Measurements from ENCODE around the gene TAOK2. TPM values are rescaled to one million over a fixed set of nuclear protein-coding genes. Genes with fewer than 3 reads are reported as not detected.
"Not testable (repeated sequence)": the region's sequence is repeated elsewhere in the genome, so short reads cannot be mapped to it uniquely, and the experiment has no call there.

TAOK2 gene
- total RNA-seq, 1 experiment from 2014 or later: 56.7 TPM

DNA sequence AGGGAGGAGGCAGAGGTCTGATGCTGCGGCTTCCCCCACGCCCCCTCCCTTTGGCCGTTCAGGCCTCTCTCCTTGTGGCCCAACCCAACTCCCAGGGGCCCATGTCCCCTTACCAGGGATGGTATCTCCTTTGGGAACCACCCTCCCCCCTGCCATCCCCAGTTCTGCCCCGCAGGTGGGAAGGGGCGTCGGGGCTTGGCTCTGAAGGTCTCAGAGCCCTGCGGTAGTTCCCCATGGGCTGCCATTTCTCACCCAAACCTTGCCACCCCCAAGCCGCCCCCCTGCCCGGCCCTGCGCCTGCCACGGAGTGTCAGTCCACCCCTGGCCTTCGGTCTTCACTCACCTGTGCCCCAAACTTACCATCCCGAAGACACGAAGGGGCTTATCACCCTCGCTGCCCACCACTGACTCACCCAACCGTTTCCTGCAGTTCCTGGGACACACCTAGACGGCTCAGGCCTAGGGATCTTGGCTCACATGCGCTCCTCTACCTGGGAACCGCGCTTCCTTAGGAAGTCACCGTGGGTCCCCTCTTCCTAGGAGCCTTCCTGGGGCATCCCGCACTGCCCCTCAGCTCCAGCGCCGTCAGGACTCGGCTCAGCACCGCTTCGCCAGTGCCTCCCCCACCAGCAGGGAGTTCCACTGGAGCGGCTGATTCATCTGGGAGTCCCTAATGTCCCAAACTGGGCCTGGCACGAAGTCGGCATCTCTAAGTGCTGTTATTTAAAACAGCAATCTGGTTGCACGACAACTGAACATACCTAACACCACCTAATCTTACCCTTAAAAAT, 38.2 kb downstream of the TAOK2 start:
- no peak overlapping the region for H2AFZ ChIP-seq (ENCODE audit: low read depth, low read length, poor library complexity, severe bottlenecking)
- no peak overlapping the region for H3K4me2 ChIP-seq (ENCODE audit: low read length)
- ChIA-PET POLR2A (no interaction called here), RAD21 (ENCODE audit: low non-redundant PET in 1 of 2, low total read pairs in 2 of 2, uncharacterized antibody in 2 of 2, unreplicated experiment in 2 of 2) (interaction anchor here in 1 of 2 experiments (0.7 kb wide), 1 partner anchor 14 kb away, joined by 3 read pairs; no protein-coding TSS in a partner anchor), CTCF (no interaction called here)
- no peaks in the 10 kb centered on the region for H3K9me3 ChIP-seq (ENCODE audit: control insufficient read depth in 1 of 2, insufficient read depth in 1 of 2, low read depth in 1 of 2, low read length in 2 of 2)
- H3K27ac ChIP-seq (ENCODE audit: low read depth, low read length): no peak overlapping the region
- H3K4me3 ChIP-seq (replicated peaks in 1 of 2; ENCODE audit: low read depth in 1 of 2, low read length in 2 of 2): no peak overlapping the region
- H3K27me3 ChIP-seq (ENCODE audit: insufficient read depth, low read length): no peaks in the 10 kb centered on the region
- no peaks in the 10 kb centered on the region for H4K20me1 ChIP-seq (ENCODE audit: insufficient read depth)
- no peaks in the 10 kb centered on the region for H3K79me2 ChIP-seq (ENCODE audit: insufficient read depth, low read length)
- DNase-seq (ENCODE audit: low read depth, low spot score) (no peak), ATAC-seq (no peak)
- TF ChIP-seq TCF7L2 (IDR thresholded peaks at IDR 0.05; ENCODE audit: borderline replicate concordance, extremely low read depth, insufficient read depth, insufficient read length): no peak
- no peak for TF ChIP-seq JUND (IDR thresholded peaks at IDR 0.05)
- no peak for TF ChIP-seq SP1 (IDR thresholded peaks at IDR 0.05; ENCODE audit: low read depth)
- TF ChIP-seq RAD21 (IDR thresholded peaks at IDR 0.05; ENCODE audit: low read depth): no peak
- no peak for TF ChIP-seq EZH2 (IDR thresholded peaks at IDR 0.05)
- TF ChIP-seq EGR1 (IDR thresholded peaks at IDR 0.05; ENCODE audit: low read depth): no peak
- TF ChIP-seq ZFX (IDR thresholded peaks at IDR 0.05): no peak
- no peak for TF ChIP-seq EZH2phosphoT487 (IDR thresholded peaks at IDR 0.05; ENCODE audit: borderline replicate concordance)
- TF ChIP-seq POLR2AphosphoS5 (IDR thresholded peaks at IDR 0.05; ENCODE audit: low read depth, low read length): no peak
- no peak for TF ChIP-seq CTCF (IDR thresholded peaks at IDR 0.05 in 2 of 3, conservative IDR thresholded peaks at IDR 0.05 in 1 of 3; ENCODE audit: borderline replicate concordance in 1 of 3, insufficient read depth in 1 of 3, low read depth in 2 of 3, low read length in 2 of 3)
- TF ChIP-seq ZBTB33 (IDR thresholded peaks at IDR 0.05; ENCODE audit: extremely low read depth, insufficient replicate concordance, low read length): no peak
- no peak for TF ChIP-seq YY1 (IDR thresholded peaks at IDR 0.05; ENCODE audit: extremely low read depth, insufficient replicate concordance, low read depth, low read length)
- no peaks in the 10 kb centered on the region for H3K4me1 ChIP-seq (ENCODE audit: control insufficient read depth in 1 of 2, insufficient read depth in 2 of 2, low read length in 2 of 2)
- H3K9me2 ChIP-seq (ENCODE audit: insufficient read depth): no peaks in the 10 kb centered on the region
- intact Hi-C loops (cut with micrococcal nuclease): no loop called here
- no peak overlapping the region for H3K9ac ChIP-seq (ENCODE audit: low read length)
- H3K36me3 ChIP-seq (ENCODE audit: control insufficient read depth in 1 of 2, insufficient read depth in 2 of 2, low read length in 2 of 2): no peaks in the 10 kb centered on the region
- no TSS peak for BruUV-seq (replicated peaks)

DNA sequence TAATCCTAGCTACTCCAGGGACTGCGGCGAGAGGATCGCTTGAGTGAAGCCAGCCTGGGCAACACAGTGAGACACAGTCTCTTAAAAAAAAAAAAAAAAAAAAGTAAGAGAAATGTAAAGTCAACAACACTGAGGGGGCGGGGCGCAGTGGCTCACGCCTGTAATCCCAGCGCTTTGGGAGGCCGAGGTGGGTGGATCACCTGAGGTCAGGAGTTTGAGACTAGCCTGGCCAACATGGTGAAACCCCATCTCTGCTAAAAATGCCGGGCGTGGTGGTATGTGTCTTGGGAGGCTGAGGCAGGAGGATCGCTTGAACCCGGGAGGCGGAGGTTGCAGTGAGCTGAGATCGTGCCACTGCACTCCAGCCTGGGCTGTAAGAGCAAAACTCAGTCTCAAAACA, 38.9 kb downstream of the TAOK2 start:
- H3K27ac ChIP-seq (ENCODE audit: low read depth, low read length); intact Hi-C loops (cut with micrococcal nuclease); H3K9ac ChIP-seq (ENCODE audit: low read length); H3K4me3 ChIP-seq (replicated peaks in 1 of 2; ENCODE audit: low read depth in 1 of 2, low read length in 2 of 2); H3K4me1 ChIP-seq (ENCODE audit: control insufficient read depth in 1 of 2, insufficient read depth in 2 of 2, low read length in 2 of 2); ATAC-seq; H4K20me1 ChIP-seq (ENCODE audit: insufficient read depth); H3K27me3 ChIP-seq (ENCODE audit: insufficient read depth, low read length); H3K9me3 ChIP-seq (ENCODE audit: control insufficient read depth in 1 of 2, insufficient read depth in 1 of 2, low read depth in 1 of 2, low read length in 2 of 2); H2AFZ ChIP-seq (ENCODE audit: low read depth, low read length, poor library complexity, severe bottlenecking); DNase-seq (ENCODE audit: low read depth, low spot score); H3K4me2 ChIP-seq (ENCODE audit: low read length); H3K36me3 ChIP-seq (ENCODE audit: control insufficient read depth in 1 of 2, insufficient read depth in 2 of 2, low read length in 2 of 2); H3K79me2 ChIP-seq (ENCODE audit: insufficient read depth, low read length); BruUV-seq (replicated peaks); H3K9me2 ChIP-seq (ENCODE audit: insufficient read depth): not testable (repeated sequence)
- RAD21 ChIA-PET (ENCODE audit: low non-redundant PET in 1 of 2, low total read pairs in 2 of 2, uncharacterized antibody in 2 of 2, unreplicated experiment in 2 of 2): interaction anchor here in 1 of 2 experiments (0.7 kb wide), 1 partner anchor 15 kb away, joined by 3 read pairs; no protein-coding TSS in a partner anchor
- POLR2A ChIA-PET: interaction anchor here (1.2 kb wide), 1 partner anchor 197 kb away, joined by 3 read pairs; the partner anchor contains the start of gene PAGR1
- CTCF ChIA-PET: interaction anchor here (0.7 kb wide), 1 partner anchor 40 kb away, joined by 4 read pairs; a partner anchor contains a TSS
